A549 treated with dexamethasone at 1 μM for 4 hours (cell line): ENCODE results near the gene APLN. TPM values are rescaled to one million over a fixed set of nuclear protein-coding genes. Genes with fewer than 3 reads are reported as not detected.

Experiments
- total RNA-seq: library from RNA; stranded (reverse); fragments of 200-300 nt; extraction: Qiagen RNA extraction; gene quantifications from 5 replicates; pipeline ENCODE4 v1.2.3, GENCODE V29; 2022

APLN gene
- total RNA-seq, result 0.68 to 0.90 TPM (median 0.77 TPM) in 5 replicates

GRCh38 chrX:129654652-129655546, at the start of gene APLN:
TSS of gene APLN (minus strand) at chrX:129654956. CDS start at chrX:129654630, 326 bp downstream.

Other genes starting within 250 kb of the APLN start
- 38.0 to 57.1 TPM (median 52.4 TPM) in 5 replicates for gene SMARCA1, start 131.5 kb downstream of the APLN start, total RNA-seq
- 21.1 to 27.7 TPM (median 25.8 TPM) in 5 replicates for gene OCRL, start 114.7 kb downstream of the APLN start, total RNA-seq
- gene XPNPEP2, start 84.0 kb upstream of the APLN start, total RNA-seq, result not detected in 5 replicates
- not detected in 5 replicates for gene SASH3, start 125.0 kb upstream of the APLN start, total RNA-seq
- 59.1 to 69.1 TPM (median 66.5 TPM) in 5 replicates for gene ZDHHC9, start 188.9 kb upstream of the APLN start, total RNA-seq